ENCODE results near the gene MT1B.

MT1B gene

DNA sequence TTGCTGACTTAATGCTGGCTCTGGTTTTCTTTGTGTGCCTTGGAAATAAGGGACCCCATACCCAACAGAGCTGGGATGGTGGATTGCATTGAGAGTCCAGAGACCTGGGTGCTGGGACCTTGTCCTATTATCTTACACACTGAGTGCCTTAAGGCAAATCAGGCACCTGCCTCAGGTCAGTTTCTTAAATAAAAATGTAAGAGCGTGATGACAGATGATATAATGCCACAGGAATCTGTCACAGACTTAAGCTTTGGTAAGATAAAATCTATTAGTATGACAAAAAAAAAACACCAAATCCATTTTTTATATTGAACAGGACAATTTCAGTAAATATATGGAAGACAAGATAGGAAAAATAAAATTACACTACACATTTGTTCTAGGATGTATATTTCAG is 11.6 kb upstream of the MT1B start:
- no peaks in the 10 kb centered on the region for H3K4me1 ChIP-seq (ENCODE audit: insufficient read depth, poor library complexity, severe bottlenecking)
- ATAC-seq (ENCODE audit: low read depth) (no peak), DNase-seq (ENCODE audit: low spot score) (no peak)
- H3K36me3 ChIP-seq (ENCODE audit: low read depth), result no peaks in the 10 kb centered on the region
- no peaks in the 10 kb centered on the region for H3K9me3 ChIP-seq (ENCODE audit: severe bottlenecking)
- no peak overlapping the region for H3K4me3 ChIP-seq (ENCODE audit: severe bottlenecking)
- no peaks in the 10 kb centered on the region for H3K27me3 ChIP-seq (ENCODE audit: insufficient read depth, poor library complexity, severe bottlenecking)
- TF ChIP-seq, protein P1, sequence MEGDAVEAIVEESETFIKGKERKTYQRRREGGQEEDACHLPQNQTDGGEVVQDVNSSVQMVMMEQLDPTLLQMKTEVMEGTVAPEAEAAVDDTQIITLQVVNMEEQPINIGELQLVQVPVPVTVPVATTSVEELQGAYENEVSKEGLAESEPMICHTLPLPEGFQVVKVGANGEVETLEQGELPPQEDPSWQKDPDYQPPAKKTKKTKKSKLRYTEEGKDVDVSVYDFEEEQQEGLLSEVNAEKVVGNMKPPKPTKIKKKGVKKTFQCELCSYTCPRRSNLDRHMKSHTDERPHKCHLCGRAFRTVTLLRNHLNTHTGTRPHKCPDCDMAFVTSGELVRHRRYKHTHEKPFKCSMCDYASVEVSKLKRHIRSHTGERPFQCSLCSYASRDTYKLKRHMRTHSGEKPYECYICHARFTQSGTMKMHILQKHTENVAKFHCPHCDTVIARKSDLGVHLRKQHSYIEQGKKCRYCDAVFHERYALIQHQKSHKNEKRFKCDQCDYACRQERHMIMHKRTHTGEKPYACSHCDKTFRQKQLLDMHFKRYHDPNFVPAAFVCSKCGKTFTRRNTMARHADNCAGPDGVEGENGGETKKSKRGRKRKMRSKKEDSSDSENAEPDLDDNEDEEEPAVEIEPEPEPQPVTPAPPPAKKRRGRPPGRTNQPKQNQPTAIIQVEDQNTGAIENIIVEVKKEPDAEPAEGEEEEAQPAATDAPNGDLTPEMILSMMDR (IDR thresholded peaks at IDR 0.05; ENCODE audit: poor library complexity, severe bottlenecking), result no peak
- no peak overlapping the region for H3K27ac ChIP-seq (ENCODE audit: poor library complexity, severe bottlenecking)

DNA sequence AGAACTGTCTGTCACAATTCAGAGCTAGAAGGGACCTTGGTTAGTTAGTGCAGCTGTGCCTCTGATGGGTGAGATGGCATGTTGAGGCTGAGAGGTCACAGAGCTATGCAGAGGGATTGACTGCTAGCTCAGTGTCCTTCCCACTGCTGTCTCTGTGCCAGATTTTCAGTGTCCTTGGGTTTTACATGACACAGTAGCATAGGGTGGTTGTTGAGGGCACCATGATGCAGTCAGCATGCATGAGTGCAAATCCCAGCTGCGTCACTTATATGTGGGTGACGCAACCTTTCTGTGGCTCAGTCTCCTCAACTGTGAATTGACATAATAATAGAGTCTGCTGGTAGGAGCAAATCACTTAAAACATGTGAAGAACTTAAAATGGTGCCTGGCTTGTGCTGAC is 10.5 kb upstream of the MT1B start:
- H3K4me3 ChIP-seq (ENCODE audit: severe bottlenecking), result no peak overlapping the region
- no peaks in the 10 kb centered on the region for H3K36me3 ChIP-seq (ENCODE audit: low read depth)
- H3K4me1 ChIP-seq (ENCODE audit: insufficient read depth, poor library complexity, severe bottlenecking), result no peaks in the 10 kb centered on the region
- no peak overlapping the region for H3K27ac ChIP-seq (ENCODE audit: poor library complexity, severe bottlenecking)
- H3K27me3 ChIP-seq (ENCODE audit: insufficient read depth, poor library complexity, severe bottlenecking), result no peaks in the 10 kb centered on the region
- DNase-seq (ENCODE audit: low spot score) (no peak), ATAC-seq (ENCODE audit: low read depth) (no peak)
- H3K9me3 ChIP-seq (ENCODE audit: severe bottlenecking), result no peaks in the 10 kb centered on the region
- TF ChIP-seq, protein P1 (IDR thresholded peaks at IDR 0.05; ENCODE audit: poor library complexity, severe bottlenecking), result no peak

DNA sequence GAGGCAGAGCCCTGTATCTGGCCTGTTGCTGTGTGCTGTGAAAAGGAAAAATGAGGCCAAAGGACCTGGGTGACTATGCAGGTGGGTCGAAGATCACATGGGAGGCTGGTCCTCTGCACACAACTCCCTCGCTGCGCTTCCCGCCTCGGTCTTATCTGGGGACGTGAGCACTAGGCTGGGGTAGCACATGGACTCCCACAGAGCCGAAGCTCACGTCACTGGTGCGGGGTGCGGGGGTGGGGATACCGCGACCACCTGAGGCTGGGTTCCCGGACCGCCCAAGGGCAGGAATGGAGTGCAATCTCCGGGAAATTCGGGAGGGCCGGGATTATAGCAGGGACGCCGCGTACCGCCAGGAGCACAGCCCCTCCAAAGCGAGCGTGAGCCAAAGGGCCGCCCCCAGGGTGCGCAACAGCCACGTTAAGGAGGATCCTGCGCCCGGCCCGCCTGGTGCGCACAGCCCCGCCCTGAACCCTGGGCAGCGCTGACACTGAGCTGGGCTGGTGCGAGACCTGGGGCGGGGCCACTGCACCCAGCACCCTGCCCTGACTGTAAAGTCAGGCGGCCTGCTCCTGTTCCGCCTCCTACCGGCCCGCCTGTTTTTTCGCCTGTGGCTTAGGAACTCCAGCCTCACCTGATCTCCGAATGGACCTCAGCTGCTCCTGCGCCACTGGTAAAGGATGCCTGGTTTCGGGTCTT is 8.5 kb upstream of the MT1B start:
- TF ChIP-seq, protein P1 (IDR thresholded peaks at IDR 0.05; ENCODE audit: poor library complexity, severe bottlenecking), result peak; percentile 30
- no peaks in the 10 kb centered on the region for H3K4me1 ChIP-seq (ENCODE audit: insufficient read depth, poor library complexity, severe bottlenecking)
- ATAC-seq (ENCODE audit: low read depth) (peak; percentile 88), DNase-seq (ENCODE audit: low spot score) (no peak)
- no peak overlapping the region for H3K27ac ChIP-seq (ENCODE audit: poor library complexity, severe bottlenecking)
- no peak overlapping the region for H3K4me3 ChIP-seq (ENCODE audit: severe bottlenecking)
- H3K9me3 ChIP-seq (ENCODE audit: severe bottlenecking), result no peaks in the 10 kb centered on the region
- H3K36me3 ChIP-seq (ENCODE audit: low read depth), result no peaks in the 10 kb centered on the region
- no peaks in the 10 kb centered on the region for H3K27me3 ChIP-seq (ENCODE audit: insufficient read depth, poor library complexity, severe bottlenecking)

DNA sequence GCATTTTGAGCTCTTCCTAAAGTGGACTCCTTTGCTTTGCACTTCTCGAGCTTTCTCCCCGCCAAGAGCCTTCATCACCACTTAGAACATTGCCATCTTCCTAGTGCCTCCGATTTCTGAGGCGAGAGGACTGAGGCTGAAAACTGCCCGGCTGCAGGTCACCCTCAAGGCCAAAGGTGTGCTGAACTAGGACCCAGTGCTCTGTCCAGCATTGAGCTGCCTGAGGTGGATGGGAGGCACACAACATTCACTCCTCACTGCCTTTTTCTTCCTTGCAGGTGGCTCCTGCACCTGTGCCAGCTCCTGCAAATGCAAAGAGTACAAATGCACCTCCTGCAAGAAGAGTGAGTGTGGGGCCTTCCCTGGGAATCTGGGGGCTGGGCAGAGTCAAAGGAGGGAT is 7.9 kb upstream of the MT1B start:
- DNase-seq (ENCODE audit: low spot score) (no peak), ATAC-seq (ENCODE audit: low read depth) (no peak)
- Histone ChIP-seq H3K27ac (ENCODE audit: poor library complexity, severe bottlenecking) (no peak overlapping the region), H3K36me3 (ENCODE audit: low read depth) (no peaks in the 10 kb centered on the region), H3K27me3 (ENCODE audit: insufficient read depth, poor library complexity, severe bottlenecking) (no peaks in the 10 kb centered on the region), H3K4me1 (ENCODE audit: insufficient read depth, poor library complexity, severe bottlenecking) (no peaks in the 10 kb centered on the region), H3K9me3 (ENCODE audit: severe bottlenecking) (no peaks in the 10 kb centered on the region), H3K4me3 (ENCODE audit: severe bottlenecking) (no peak overlapping the region)
- TF ChIP-seq, protein P1 (IDR thresholded peaks at IDR 0.05; ENCODE audit: poor library complexity, severe bottlenecking), result no peak

DNA sequence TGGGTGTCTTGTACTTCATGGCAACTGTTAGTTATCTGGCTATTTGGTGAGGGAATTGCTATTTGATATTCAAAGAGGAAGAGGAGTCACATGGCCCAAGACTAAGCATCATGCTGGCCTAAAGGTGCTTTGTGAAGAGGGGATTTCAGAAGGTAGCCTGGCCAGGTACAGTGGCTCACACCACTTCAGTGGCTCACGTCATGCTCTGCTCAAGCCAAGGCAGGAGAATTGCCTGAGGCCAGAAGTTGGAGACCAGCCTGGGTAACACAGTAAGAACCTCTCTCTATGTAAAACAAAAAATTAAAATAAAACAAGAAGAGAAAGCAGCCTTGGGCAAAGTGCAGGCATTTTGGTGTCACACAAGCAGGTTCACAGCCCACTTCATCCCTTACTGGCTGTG is 6.4 kb upstream of the MT1B start:
- TF ChIP-seq, protein P1 (IDR thresholded peaks at IDR 0.05; ENCODE audit: poor library complexity, severe bottlenecking), result no peak
- H3K27ac ChIP-seq (ENCODE audit: poor library complexity, severe bottlenecking), result no peak overlapping the region
- no peak for DNase-seq (ENCODE audit: low spot score)
- ATAC-seq (ENCODE audit: low read depth), result no peak
- H3K4me1 ChIP-seq (ENCODE audit: insufficient read depth, poor library complexity, severe bottlenecking), result peaks cover 14% of the 10 kb centered on the region
- no peaks in the 10 kb centered on the region for H3K36me3 ChIP-seq (ENCODE audit: low read depth)
- no peak overlapping the region for H3K4me3 ChIP-seq (ENCODE audit: severe bottlenecking)
- H3K9me3 ChIP-seq (ENCODE audit: severe bottlenecking), result no peaks in the 10 kb centered on the region
- H3K27me3 ChIP-seq (ENCODE audit: insufficient read depth, poor library complexity, severe bottlenecking), result no peaks in the 10 kb centered on the region
